ENCODE measurements around the gene GAL.

- TF ChIP-seq POLR2A (IDR thresholded peaks at IDR 0.05): no peak
- no peak for TF ChIP-seq EP300 (IDR thresholded peaks at IDR 0.05)
- TF ChIP-seq, protein P1, sequence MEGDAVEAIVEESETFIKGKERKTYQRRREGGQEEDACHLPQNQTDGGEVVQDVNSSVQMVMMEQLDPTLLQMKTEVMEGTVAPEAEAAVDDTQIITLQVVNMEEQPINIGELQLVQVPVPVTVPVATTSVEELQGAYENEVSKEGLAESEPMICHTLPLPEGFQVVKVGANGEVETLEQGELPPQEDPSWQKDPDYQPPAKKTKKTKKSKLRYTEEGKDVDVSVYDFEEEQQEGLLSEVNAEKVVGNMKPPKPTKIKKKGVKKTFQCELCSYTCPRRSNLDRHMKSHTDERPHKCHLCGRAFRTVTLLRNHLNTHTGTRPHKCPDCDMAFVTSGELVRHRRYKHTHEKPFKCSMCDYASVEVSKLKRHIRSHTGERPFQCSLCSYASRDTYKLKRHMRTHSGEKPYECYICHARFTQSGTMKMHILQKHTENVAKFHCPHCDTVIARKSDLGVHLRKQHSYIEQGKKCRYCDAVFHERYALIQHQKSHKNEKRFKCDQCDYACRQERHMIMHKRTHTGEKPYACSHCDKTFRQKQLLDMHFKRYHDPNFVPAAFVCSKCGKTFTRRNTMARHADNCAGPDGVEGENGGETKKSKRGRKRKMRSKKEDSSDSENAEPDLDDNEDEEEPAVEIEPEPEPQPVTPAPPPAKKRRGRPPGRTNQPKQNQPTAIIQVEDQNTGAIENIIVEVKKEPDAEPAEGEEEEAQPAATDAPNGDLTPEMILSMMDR (IDR thresholded peaks at IDR 0.05): no peak
These were observed 3.7 kb upstream of the GAL start for GRCh38 chr11:68680541-68681231.

All from gastroesophageal sphincter (tissue), 3 donors.